Pancreas (tissue), 10 donors: Measurements from ENCODE around the gene ITPKB. TPM values are rescaled to one million over a fixed set of nuclear protein-coding genes. Genes with fewer than 3 reads are reported as not detected.

Source experiments
- ATAC-seq, 4 donors: fragments of 200-7000 bp; cut with Tn5 transposase; one replicate each; pipeline versions ENCODE4 v1.8.0 to v1.9.1; 2020; ENCODE audit warnings: mild to moderate bottlenecking in 4 of 4, moderate library complexity in 4 of 4
- DNase-seq, 6 donors: peaks; one replicate each; pipeline ENCODE4 v3.0.0-alpha.2; 2020
- FAIRE-seq: peaks from 2 replicates; lab custom pipeline; 2012; peaks lifted over from hg19 to GRCh38; lab: Jason Lieb, UNC
- H3K27ac ChIP-seq, 4 donors: fragments of 200-600 bp; sonication (generic); 1 replicate in 3 of 4; 2 replicates in 1 of 4; pipeline versions ENCODE4 v1.5.0 to v1.8.0; 2020
- H3K27me3 ChIP-seq, 4 donors: fragments of 200-600 bp; one replicate each; pipeline ENCODE4 v1.8.0; 2021
- H3K36me3 ChIP-seq, 3 donors: fragments of 200-600 bp; sonication (generic) in 1 of 3; one replicate each; pipeline versions ENCODE4 v1.5.0 to v1.8.0; 2020 to 2021
- H3K4me1 ChIP-seq, 3 donors: fragments of 200-600 bp; one replicate each; pipeline ENCODE4 v1.8.0; 2021
- H3K4me3 ChIP-seq, 4 donors: fragments of 200-600 bp; sonication (generic) in 2 of 4; one replicate each; pipeline versions ENCODE4 v1.5.0 to v1.8.0; 2020 to 2021
- H3K9me3 ChIP-seq, 4 donors: fragments of 200-600 bp; one replicate each; pipeline ENCODE4 v1.8.0; 2021
- WGBS, 2 donors: extraction: QIAGEN DNeasy Blood & Tissue Kit; methylation state at CpG; one replicate each; pipeline ENCODE4 v1.1.7; 2013; 5-methylcytosine and 5-hydroxymethylcytosine counted together
- intact Hi-C, 3 donors: fragments of 100-400 bp; cut with DNase I; formaldehyde crosslinking; loops; one replicate each; pipeline versions ENCODE4 v1.11.1 to v1.14.2; 2022
- polyA plus RNA-seq, 2 donors: library from polyadenylated mRNA; stranded (reverse); fragments of 200-250 nt; gene quantifications; one replicate each; pipeline ENCODE4 v1.2.3, GENCODE V29; 2013
- total RNA-seq, 6 donors: library from RNA; stranded (reverse); fragmentation: NEBNext Ultra II Directional in 4 of 6; extraction: Animal tissue kit (Norgen Biotek cat#: 25700) in 4 of 6; gene quantifications; one replicate each; pipeline versions ENCODE4 v1.2.1 to v1.2.4, GENCODE V29; 2021 to 2023
- TF ChIP-seq, protein P1 (sequence below), 4 donors: fragments of 200-600 bp; sonication (generic) in 3 of 4; IDR thresholded peaks; one replicate each; pipeline versions ENCODE4 v1.5.0 to v1.8.0; 2021; ENCODE audit warnings: antibody characterized with exemption in 4 of 4
- donor health status: healthy with polysubstance abuse.
- donor health status: DM: no; HTN: no; CAD: no; lungs with moderate emphysema.
- donor health status: DM: no; HTN: no; CAD: no.
- donor health status: control.
- donor health status: control.
- donor health status: Bipolar disorder and iron deficiency.
- donor health status: DM: yes; HTN: yes; CAD: no.
- donor health status: DM: no; HTN: no; CAD: no.
- donor health status: DM: no; HTN: no; CAD: no.
- donor health status: DM: yes; HTN: yes; CAD: no.

ITPKB gene
- total RNA-seq, result 10 to 100 TPM in 1 of 6 donors, 1 to 10 TPM in 5; 5.0 to 13.9 (median 5.9) TPM
- 1 to 10 TPM; 3.8 to 4.6 TPM for polyA plus RNA-seq

DNA sequence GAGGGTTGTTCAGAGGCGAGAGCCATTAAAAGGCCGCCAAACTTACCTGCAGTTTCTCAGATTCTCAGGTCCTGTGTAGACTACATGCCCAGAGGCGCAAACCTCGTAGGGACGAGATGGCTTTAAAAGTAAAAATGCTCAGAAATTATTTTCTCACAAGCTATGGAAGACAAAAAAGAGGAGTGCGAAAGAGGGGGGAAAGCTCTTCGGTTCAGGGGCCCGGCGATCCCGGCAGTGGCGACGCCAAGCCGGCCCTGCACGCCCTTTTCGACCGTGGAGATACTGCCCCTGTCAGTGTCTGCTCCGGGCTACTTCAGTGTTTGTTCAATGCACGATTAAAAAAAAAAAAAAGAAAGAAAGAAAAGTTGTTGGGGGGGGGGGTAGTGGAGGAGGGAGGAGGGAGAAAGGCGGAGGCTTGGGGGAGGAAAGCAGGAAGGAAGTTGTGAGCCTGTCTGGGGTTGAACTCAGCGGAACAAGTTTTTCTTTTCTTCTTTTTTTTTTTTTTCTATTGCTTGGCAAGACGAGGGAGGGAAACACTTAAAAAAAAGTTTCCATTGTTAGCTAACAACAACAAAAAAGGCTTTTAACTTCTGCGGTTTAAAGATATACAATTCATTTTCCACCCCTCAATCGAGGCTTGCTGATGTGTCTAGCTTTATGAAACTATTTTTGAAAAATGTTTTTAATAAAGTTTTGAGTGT lies at the start of gene ITPKB:
TSS of gene ITPKB (minus strand) at position 288 of the 701 bp plus-strand sequence. CDS start 1,824 bp downstream, outside the sequence.
- ATAC-seq, result peak; percentile 62 to 72 (median 68)
- no peak for FAIRE-seq
- no peaks in the 10 kb centered on the region for H3K36me3 ChIP-seq
- H3K4me1 ChIP-seq, result peaks cover 0 to 13% (median 4%) of the 10 kb centered on the region in 3 donors
- peak in 5 of 6 donors; percentile 20 to 71 (median 43) for DNase-seq
- TF ChIP-seq, protein P1, sequence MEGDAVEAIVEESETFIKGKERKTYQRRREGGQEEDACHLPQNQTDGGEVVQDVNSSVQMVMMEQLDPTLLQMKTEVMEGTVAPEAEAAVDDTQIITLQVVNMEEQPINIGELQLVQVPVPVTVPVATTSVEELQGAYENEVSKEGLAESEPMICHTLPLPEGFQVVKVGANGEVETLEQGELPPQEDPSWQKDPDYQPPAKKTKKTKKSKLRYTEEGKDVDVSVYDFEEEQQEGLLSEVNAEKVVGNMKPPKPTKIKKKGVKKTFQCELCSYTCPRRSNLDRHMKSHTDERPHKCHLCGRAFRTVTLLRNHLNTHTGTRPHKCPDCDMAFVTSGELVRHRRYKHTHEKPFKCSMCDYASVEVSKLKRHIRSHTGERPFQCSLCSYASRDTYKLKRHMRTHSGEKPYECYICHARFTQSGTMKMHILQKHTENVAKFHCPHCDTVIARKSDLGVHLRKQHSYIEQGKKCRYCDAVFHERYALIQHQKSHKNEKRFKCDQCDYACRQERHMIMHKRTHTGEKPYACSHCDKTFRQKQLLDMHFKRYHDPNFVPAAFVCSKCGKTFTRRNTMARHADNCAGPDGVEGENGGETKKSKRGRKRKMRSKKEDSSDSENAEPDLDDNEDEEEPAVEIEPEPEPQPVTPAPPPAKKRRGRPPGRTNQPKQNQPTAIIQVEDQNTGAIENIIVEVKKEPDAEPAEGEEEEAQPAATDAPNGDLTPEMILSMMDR (IDR thresholded peaks at IDR 0.05), result no peak
- peak within 1 kb of the TSS; percentile 43 to 80 (median 60) for H3K27ac ChIP-seq
- H3K9me3 ChIP-seq, result no peaks in the 10 kb centered on the region
- intact Hi-C loops, result no loop called here
- H3K27me3 ChIP-seq, result no peaks in the 10 kb centered on the region
- H3K4me3 ChIP-seq, result peak within 1 kb of the TSS; percentile 65 to 87 (median 73)
- 1% methylated on average over 23 of the region's 23 CpGs for WGBS, 2 donors

DNA sequence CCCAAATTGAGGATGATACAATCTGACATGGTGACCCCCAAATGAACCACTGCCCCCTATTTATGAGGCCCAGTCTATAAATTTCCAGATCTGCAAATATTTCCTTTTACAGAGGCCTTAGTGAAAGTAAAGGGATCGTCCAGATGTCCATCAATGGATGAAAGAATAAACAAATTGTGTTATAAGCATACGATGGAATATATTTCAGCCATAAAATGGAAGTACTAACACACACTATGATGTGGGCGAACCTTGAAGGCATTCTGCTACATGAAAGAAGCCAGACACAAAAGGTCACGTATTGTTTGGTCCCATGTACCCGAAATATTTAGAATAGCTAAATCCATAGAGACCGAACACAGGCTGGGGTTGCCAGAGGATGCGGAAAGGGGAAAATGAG lies 48.6 kb upstream of the ITPKB start:
- intact Hi-C loops, result no loop called here
- no peaks in the 10 kb centered on the region for H3K36me3 ChIP-seq
- H3K4me1 ChIP-seq, result no peaks in the 10 kb centered on the region
- no peaks in the 10 kb centered on the region for H3K27me3 ChIP-seq
- TF ChIP-seq, protein P1 (IDR thresholded peaks at IDR 0.05), result no peak
- 83 to 84% methylated on average over 7 of the region's 7 CpGs for WGBS, 2 donors
- H3K4me3 ChIP-seq, result no peak overlapping the region
- H3K9me3 ChIP-seq, result no peaks in the 10 kb centered on the region
- DNase-seq (no peak), FAIRE-seq (no peak), ATAC-seq (no peak)
- H3K27ac ChIP-seq, result no peak overlapping the region

DNA sequence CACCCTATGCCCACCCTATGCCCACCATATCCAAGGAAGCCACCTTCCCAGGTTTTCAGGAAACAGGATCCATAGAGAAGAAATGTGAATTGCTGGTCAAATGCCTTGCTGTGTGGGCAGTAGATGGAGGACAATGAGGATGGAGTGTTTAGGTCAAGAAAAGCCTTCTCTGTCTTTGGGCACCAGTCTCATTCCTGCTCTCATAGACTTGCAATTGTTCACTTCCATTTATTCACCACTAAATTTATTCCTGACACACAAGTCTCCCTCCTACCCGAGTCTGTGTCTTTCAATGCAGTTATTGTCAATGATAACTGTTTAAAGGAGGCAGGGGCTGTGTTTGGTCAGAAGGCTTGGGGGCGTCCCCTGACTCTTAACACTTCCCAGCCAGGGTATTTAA lies 48.0 kb upstream of the ITPKB start:
- Histone ChIP-seq H3K9me3 (no peaks in the 10 kb centered on the region), H3K27ac (no peak overlapping the region), H3K4me3 (no peak overlapping the region), H3K27me3 (no peaks in the 10 kb centered on the region), H3K4me1 (no peaks in the 10 kb centered on the region), H3K36me3 (no peaks in the 10 kb centered on the region)
- FAIRE-seq (no peak), ATAC-seq (no peak), DNase-seq (no peak)
- WGBS, 2 donors, result 54 to 70% methylated on average over 2 of the region's 2 CpGs
- TF ChIP-seq, protein P1 (IDR thresholded peaks at IDR 0.05), result no peak
- intact Hi-C loops, result no loop called here

DNA sequence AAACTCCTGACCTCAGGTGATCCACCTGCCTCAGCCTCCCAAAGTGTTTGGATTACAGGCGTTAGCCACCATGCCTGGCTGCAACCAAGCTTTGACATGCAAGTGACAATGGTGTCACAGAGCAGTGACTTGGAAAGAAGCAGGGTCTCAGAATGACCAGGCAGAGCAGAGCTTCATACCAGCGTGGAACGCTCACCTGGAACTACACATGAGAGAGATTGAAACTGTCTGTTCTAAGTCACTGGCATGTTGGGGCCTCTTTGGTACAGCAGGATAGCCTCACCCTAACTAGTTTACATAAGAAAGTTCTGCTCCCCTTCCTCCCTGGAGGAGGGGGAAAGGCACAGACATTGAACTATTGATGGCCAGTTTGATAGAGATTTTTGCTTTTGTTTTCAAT lies 47.5 kb upstream of the ITPKB start:
- intact Hi-C loops, result no loop called here
- TF ChIP-seq, protein P1 (IDR thresholded peaks at IDR 0.05), result no peak
- Histone ChIP-seq H3K27ac (no peak overlapping the region), H3K4me3 (no peak overlapping the region), H3K4me1 (no peaks in the 10 kb centered on the region), H3K9me3 (no peaks in the 10 kb centered on the region), H3K27me3 (no peaks in the 10 kb centered on the region), H3K36me3 (no peaks in the 10 kb centered on the region)
- FAIRE-seq (no peak), DNase-seq (no peak), ATAC-seq (no peak)
- WGBS, 2 donors, result 84 to 86% methylated on average over 3 of the region's 3 CpGs

DNA sequence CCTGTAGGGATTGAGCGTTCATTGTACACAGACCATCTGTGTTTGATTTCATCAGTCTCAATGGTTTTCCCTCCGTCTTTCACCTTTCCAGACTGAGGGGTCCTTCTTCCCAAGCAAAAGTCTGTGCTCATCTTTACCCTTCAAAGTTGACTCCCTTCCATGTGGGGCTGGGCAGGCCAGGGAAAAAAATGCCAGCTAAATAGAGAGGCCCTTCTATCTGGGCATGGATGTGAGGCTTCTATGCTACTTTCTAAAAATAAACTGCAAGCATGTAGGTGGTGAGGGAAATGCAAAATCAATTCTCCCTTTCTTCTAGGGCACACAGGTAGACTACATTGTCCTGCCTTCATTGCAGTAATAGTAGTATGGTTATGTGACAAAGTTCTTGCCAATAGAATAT lies 46.7 kb upstream of the ITPKB start:
- no peak for FAIRE-seq

More for the DNA sequence above, 46.7 kb upstream of the ITPKB start:
- TF ChIP-seq, protein P1 (IDR thresholded peaks at IDR 0.05), result no peak
- Histone ChIP-seq H3K27ac (no peak overlapping the region), H3K4me1 (no peaks in the 10 kb centered on the region), H3K36me3 (no peaks in the 10 kb centered on the region), H3K27me3 (no peaks in the 10 kb centered on the region), H3K4me3 (no peak overlapping the region), H3K9me3 (no peaks in the 10 kb centered on the region)
- DNase-seq (no peak), ATAC-seq (no peak)
- intact Hi-C loops, result no loop called here
- WGBS, 2 donors, result 84 to 87% methylated on average over 2 of the region's 2 CpGs
